RWPE1 (cell line): ENCODE results near the gene CARD10.

Source experiments
- CTCF ChIA-PET: fragments of 350-600 bp; sonication (Branson Sonifier 250); formaldehyde crosslinking; extraction: SDS; loops from one replicate; lab custom pipeline; 2021; lab: Yijun Ruan, JAX
- POLR2A ChIA-PET: fragments of 400-600 bp; formaldehyde crosslinking; extraction: SDS; loops from one replicate; lab custom pipeline; 2020; ENCODE audit warnings: antibody characterized with exemption; ENCODE audit not compliant: low non-redundant PET; lab: Yijun Ruan, JAX
- DNase-seq: peaks from one replicate; pipeline ENCODE4 v3.0.0; 2012; ENCODE audit warnings: low spot score
- H3K27ac ChIP-seq: fragments of 450-650 bp; 2 replicates; pipeline ENCODE4 v1.5.1; 2017
- TF ChIP-seq, protein P1 (sequence below): fragments of 450-650 bp; conservative IDR thresholded peaks from 2 replicates; pipeline ENCODE4 v1.5.1; 2017; ENCODE audit warnings: low read depth, mild to moderate bottlenecking

The CARD10 gene

DNA sequence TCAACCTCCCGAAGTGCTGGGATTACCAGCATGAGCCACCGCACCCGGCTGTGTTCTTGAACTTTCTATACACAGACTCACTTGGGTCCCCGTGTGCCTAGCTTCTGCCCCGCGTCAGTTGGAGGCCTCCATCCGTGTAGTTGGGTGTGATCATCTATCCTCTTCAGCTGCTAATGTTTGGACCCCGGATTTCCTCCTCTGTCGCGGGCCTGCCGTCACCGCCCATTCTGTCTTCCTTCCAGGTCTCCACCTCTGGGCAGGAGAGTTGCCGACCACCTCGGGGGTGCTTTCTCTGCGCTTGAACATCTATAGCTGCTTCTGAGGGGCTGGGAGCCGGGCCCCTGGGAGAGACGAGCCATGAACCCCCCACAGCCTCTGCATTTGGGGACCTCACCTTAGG, 46.6 kb upstream of the CARD10 start:
- ChIA-PET CTCF (interaction anchor here (2.9 kb wide), 1 partner anchor 25 kb away, joined by 38 read pairs; no protein-coding TSS in a partner anchor), POLR2A (no interaction called here)
- TF ChIP-seq, protein P1, sequence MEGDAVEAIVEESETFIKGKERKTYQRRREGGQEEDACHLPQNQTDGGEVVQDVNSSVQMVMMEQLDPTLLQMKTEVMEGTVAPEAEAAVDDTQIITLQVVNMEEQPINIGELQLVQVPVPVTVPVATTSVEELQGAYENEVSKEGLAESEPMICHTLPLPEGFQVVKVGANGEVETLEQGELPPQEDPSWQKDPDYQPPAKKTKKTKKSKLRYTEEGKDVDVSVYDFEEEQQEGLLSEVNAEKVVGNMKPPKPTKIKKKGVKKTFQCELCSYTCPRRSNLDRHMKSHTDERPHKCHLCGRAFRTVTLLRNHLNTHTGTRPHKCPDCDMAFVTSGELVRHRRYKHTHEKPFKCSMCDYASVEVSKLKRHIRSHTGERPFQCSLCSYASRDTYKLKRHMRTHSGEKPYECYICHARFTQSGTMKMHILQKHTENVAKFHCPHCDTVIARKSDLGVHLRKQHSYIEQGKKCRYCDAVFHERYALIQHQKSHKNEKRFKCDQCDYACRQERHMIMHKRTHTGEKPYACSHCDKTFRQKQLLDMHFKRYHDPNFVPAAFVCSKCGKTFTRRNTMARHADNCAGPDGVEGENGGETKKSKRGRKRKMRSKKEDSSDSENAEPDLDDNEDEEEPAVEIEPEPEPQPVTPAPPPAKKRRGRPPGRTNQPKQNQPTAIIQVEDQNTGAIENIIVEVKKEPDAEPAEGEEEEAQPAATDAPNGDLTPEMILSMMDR = no peak
- peak overlapping the region; percentile 66 for H3K27ac ChIP-seq
- no peak for DNase-seq

DNA sequence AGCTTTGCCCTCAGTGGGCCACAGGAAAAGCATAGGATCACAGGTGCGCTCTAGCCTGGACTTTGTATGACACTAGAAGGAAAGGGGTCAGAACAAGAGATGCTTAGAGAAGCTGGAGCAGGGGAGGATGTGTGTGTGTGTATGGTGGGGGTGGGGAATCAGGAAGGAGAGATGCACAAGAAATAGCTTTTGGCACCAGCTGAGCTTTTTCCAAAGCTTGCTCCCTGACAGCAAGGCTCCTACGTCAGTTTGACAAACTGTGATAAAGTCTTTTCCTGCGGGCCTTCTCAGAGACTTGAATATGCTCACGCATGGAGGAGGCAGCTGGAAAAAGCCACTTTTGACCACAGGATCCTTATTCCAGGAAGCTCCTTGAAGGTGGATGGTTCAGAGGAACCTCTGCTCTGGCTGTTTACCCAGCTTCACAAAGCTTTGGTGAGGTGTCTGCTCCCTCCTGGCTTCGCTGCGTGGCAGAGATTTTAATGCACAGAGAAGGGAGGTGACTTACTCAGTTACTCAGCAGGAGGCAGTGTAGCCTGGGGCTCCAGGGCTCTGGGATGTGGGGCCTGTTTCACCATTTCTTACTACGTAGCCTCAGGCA, 45.0 kb upstream of the CARD10 start:
- ChIA-PET POLR2A (no interaction called here), CTCF (interaction anchor here (0.7 to 1.1 kb wide), 2 partner anchors 17 to 23 kb away, joined by 3 read pairs; no protein-coding TSS in a partner anchor)
- DNase-seq = no peak
- TF ChIP-seq, protein P1 = no peak
- peak overlapping the region; percentile 94 for H3K27ac ChIP-seq

DNA sequence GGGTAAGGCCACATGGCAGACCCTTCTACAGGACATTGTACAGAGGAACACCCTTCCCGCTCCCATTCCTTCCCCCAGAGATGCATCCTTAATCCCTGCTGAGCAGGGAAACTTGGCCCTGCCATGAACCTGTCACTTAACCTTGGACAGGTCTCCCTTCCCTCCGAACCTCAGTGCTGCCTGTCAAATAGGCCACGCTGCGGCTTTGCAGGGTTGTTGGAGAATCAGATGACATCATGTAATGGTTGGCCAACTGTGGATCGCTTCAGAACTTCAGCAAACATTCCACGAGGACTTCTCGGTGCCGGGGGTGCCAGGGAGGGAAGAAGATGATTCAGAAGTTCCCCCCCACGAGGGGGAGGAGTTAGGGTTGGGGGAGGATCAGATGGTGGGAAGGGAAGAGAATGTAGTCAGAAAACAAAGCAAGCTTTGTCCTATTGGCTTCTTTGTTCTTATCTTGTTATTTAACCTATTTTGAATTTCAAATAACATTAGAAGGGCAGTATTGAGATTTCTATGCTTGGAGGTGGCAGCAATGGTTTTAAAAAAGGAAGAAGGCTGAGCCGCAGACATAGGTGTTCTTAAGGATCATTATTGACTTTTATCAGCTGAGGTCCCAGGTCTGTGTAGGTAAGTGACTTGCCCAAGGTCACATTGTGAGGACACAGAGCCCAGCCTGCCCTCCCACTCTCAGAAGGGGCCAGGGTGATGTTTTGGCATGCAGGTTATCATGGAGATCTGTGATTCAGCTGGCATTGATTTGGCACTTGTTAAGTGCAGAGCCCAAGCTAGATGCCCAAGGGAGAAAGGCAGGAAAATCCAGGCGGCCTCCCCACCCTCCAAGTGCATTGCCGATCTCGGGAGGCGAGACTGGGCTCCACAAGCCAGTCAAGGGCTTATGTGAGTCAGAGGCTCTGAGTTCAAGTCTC, 44.2 kb upstream of the CARD10 start:
- CTCF ChIA-PET = interaction anchor here (1.0 to 1.1 kb wide), 2 partner anchors 11 to 23 kb away, joined by 3 to 4 read pairs; no protein-coding TSS in a partner anchor
- H3K27ac ChIP-seq = peak overlapping the region; percentile 94
- TF ChIP-seq, protein P1 = no peak
- POLR2A ChIA-PET = no interaction called here
- DNase-seq = peak; percentile 82

DNA sequence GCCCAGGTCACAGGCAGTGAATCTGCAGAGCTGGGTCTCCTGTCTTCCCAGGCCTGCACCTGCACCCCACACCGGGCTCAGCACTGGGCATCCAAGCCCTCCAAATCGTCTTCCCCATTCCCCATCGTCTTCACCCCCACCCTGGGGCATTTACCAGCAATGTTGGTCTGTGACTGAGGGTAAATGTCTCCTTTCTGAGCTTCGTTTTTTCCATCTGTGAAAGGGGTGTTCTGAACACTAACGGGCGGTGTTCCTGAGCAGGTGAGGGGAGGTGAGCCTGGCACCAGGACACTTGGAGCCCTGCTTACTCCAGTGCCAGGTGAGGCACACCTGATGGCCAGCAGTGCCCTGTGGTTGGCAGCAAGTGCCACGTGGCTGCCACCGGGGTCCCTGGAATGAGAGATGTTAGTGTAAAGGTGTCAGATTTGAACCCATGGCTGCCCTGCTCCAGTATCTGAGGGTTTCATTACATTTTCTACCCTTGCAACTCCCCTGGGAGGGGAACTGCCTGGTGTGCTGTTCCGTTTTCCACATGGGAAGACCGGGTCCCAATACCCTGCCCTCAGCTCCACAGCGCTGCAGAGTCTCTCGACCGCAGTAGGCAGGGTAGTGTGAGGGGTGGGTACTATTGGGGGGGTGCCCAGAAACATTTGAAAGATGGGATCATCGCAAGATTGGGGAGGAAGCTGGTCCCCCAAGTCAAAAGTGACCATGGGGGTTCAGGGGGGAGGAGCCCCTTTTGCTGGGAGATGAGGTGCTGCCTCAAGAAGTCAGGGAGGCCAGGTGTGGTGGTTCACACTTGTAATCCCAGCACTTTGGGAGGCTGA, 43.0 kb upstream of the CARD10 start:
- ChIA-PET POLR2A (interaction anchor here (1.0 kb wide), 1 partner anchor 17 kb away, joined by 4 read pairs; no protein-coding TSS in a partner anchor), CTCF (interaction anchor here (0.5 to 1.9 kb wide), 6 partner anchors 10 to 142 kb away, joined by 3 to 15 read pairs (median 6); no protein-coding TSS in a partner anchor)
- H3K27ac ChIP-seq = peak overlapping the region; percentile 94
- DNase-seq = no peak
- TF ChIP-seq, protein P1 = peak; percentile 45; the same call in 1 of the 2 replicates

DNA sequence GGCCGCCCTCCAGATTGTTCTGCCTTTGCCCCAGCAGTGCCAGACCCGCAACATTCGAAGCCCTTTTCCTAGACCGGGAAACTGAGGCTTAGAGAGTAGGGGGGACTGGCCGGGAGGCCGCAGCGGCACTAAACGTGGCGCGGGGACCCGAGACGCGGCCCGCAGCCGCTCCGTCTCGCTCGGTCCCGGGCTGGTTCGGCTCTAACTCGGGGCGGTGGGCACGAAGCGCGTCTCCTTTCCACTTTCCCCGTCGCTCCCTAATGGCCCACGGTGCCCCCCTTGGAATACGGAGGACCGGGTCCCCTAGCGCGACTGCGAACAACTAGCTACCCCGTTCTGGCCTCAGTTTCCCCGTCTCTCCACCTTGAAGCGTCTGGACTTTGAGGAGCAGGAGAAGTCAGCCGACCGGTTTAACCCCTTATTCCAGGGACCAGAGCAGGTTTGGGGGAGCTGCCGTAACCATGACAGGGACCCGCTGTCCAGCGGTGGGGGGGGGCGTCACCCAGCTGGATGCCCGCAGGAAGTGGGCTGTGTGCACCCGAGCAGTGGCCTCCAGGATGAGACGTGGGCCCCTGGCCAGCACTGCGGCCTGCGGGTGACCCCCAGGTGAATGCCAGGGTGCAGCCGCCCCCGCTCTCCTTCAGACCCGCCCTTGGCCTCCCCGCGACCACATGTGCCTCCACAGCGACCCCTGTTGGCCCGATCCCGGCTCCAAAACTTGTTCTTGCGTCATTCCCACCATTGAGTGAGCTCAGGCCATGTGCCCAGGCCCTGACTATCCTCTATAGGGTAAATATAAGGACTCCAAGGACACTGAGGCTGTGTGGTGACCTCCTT, 42.2 kb upstream of the CARD10 start:
- ChIA-PET POLR2A (interaction anchor here (1.0 kb wide), 1 partner anchor 16 kb away, joined by 4 read pairs; no protein-coding TSS in a partner anchor), CTCF (interaction anchor here (0.5 to 1.9 kb wide), 7 partner anchors 11 to 141 kb away, joined by 3 to 15 read pairs (median 8); no protein-coding TSS in a partner anchor)
- DNase-seq = peak; percentile 77
- TF ChIP-seq, protein P1 = peak; percentile 85
- peak overlapping the region; percentile 94 for H3K27ac ChIP-seq
